Fibroblast of the conjunctiva (primary cell): Measurements from ENCODE around the gene KREMEN2.
"Not testable (repeated sequence)": the region's sequence is repeated elsewhere in the genome, so short reads cannot be mapped to it uniquely, and the experiment has no call there.

ENCODE experiments used
- DNase-seq: peaks from one replicate; pipeline ENCODE4 v3.0.0-alpha.2; 2010; ENCODE audit warnings: low read depth

The KREMEN2 gene, protein sequence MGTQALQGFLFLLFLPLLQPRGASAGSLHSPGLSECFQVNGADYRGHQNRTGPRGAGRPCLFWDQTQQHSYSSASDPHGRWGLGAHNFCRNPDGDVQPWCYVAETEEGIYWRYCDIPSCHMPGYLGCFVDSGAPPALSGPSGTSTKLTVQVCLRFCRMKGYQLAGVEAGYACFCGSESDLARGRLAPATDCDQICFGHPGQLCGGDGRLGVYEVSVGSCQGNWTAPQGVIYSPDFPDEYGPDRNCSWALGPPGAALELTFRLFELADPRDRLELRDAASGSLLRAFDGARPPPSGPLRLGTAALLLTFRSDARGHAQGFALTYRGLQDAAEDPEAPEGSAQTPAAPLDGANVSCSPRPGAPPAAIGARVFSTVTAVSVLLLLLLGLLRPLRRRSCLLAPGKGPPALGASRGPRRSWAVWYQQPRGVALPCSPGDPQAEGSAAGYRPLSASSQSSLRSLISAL

DNA sequence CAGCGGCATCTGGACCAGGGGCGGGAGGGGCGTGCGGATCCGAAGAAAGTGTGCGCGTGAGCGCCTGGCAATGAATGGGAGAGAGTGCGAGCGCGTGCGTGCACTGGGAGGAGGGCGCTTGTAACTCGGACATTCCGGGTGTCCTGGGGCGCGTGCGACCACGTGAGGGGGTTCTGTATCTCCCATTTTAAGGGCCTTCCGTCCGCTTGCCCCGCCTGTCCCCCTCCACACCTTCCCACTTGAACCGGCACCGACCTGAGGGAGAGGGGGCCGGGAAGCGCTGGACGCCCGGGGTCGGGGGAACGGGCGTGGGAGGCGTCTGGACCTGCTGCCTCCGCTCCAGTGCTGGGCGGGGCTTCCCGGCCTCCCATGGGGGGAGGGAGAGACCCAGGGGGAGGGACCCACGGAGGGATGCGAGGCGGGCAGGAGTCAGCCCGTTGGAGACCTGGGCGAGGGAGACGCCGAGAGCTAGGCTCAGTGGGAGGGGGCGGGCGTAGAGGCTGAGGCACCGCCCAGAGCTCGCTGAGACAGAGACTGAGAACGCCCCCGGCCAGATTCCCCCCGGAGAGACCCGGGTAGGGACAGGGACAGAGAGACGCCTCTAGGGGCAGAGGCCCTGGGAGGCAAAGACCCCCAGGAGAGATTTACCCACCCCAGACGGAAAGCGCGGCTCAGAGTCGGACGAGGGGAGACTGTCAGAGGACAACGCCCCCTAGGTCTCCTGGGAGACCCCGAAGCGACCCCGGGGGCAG is at the start of gene KREMEN2:
Gene KREMEN2, plus strand, starts transcription at position 553 of the 752 bp plus-strand sequence. CDS start 246 bp downstream, outside the sequence.
- DNase-seq, result no peak

DNA sequence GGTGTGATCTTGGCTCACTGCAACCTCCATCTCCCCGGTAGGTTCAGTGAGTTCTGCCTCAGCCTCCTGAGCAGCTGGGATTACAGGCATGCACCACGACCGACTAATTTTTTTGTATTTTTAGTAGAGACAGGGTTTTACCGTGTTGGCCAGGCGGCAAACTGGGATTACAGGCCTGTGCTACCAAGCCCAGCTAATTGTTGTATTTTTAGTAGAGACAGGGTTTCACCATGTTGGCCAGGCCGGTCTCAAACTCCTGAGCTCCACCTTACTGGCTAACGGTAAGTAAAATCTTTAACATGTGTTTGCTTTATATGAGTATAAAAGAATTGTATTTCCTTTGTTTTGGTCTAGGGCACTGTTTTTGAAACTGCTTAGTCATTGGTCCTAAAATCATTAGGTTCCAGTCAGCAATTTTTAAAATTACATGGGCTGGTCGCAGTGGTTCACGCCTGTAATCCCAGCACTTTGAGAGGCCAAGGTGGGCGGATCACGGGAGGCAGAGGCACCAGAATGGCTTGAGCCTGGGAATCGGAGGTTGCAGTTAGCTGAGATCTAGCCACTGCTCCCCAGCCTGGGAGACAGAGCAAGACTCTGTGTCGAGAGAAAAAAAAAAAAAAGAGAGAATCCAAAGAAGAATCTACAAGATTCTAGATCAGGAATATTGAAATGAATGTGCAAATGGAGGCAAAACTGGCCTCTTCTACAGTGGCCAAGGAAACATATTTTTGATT is 48.7 kb upstream of the KREMEN2 start:
- no peak for DNase-seq

DNA sequence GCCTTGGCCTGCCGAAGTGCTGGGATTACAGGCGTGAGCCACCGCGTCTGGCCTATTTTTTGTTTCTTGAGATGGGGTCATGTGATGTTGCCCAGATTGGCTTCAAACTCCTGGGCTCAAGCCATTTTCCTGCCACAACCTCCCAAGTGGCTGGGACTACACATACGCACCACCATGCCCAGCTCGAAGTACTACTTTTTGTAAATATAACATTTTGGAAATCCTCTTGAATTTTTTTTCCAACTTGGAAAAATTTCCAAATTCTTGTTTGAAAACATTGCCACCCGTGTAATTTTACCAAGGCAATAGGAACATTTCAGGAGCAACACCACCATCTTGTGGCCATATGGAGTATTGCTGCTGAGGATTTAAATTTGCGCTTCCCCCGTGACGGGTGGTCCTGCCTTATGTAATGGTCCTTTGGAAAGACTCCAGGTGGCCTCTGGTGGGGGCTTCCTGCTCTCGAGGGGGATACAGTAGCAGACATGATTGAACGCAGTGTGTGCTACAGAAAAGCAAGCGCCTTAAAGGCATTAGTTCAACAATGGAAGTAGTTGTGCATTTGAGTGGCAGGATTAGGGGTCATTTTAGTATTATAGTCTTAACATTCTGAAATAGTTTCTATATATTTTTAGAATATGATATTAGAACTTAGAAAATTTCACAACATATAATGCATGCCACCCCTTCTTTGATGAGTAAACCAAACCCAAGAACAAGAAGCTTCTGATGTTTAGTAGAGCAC is 44.4 kb upstream of the KREMEN2 start:
- peak; percentile 59 for DNase-seq

DNA sequence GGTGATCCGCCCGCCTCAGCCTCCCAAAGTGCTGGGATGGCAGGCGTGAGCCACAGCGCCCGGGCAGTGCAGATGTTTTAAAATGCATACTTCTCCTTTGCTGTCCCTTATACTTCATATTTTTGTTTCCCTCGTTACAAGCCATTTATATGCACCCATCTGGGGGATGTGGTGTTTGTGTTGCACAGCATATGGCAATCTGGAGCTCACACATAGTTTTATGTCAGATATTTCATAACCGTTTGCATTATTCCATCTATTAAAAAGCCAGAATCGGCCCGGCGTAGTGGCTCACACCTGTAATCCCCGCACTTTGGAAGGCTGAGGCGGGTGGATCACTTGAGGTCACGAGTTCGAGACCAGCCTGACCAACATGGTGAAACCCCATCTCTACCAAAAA is 40.6 kb upstream of the KREMEN2 start:
- DNase-seq, result no peak

DNA sequence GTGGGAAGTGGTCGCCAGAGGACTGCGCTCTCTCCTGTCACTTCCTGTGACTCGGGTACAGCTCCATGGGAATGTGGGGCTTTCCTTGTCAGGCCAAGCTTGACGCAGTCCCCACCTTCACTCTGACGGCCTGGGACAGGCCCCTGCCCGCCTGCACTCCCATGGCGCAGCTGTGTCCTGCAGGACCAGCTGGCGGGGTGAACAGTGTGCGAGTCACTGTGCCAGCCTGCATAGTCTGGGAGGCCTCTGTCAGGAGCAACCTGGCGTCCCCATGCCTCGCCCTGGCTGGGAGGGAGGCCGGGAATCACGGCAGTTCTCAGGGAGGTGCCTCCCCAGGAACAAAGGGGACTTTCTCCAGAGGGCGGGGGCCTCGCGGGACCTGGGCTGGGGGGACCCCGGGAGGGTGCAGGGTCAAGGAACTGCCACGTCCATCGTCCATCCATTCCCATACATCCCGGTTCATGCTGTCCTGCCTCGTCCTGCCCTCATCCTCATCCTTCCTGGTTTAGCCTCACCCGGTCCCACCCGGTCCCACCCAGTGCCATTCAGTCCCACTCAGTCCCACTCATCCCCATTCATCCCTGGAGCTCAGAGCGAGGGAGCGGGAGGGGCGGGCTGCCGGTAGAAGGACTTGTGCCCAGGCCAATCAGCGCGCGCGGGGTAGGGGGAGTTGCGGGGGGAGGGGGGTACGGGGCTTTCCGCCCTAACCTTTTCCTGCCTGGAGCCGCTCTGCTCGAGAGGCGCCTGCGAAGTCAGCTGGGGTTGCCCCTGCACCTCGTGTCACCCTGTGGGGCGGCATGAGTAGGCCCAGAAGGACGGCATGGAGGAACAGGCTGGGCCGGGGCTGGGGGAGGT is 38.9 kb upstream of the KREMEN2 start:
- no peak for DNase-seq

DNA sequence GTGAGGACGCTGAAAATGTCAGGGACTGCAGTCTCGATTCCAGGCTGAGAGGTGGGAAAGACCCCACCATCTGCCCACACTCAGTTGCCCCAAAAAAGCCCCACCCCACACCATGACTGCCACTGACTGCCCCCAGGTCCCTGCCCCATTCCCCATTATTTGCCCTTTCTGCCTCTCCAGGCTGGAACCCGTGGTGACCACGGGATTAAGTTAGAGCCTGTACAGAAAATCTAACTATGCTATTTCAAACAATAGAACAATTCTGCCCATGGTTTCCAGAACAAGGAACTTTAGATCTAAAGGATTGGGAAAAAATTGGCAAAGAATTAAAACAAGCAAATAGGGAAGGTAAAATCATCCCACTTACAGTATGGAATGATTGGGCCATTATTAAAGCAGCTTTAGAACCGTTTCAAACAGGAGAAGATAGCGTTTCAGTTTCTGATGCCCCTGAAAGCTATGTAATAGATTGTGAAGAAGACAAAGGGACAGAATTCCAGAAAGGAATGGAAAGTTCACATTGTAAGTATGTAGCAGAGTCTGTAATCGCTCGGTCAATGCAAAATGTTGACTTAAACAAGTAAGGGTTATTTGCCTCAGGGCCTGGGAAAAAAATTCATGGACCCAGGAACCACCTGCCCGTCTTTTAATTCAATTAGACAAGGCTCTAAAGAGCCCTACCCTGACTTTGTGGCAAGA is 38.0 kb upstream of the KREMEN2 start:
- no peak for DNase-seq

DNA sequence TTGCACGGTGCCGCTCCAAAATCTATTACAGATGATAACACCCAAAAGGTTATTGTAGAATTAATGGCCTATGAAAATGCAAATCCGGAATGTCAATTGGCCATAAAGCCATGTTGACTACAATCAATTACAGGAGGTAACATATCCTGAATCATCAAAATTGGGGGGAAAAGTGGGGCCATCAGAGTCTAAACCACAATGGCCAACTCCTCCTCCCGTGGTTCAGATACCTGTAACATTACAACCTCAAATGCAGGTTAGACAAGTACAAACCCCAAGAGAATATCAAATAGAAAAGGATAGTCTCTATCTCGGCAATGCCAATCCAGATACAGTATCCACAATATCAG is 37.5 kb upstream of the KREMEN2 start:
- no peak for DNase-seq

DNA sequence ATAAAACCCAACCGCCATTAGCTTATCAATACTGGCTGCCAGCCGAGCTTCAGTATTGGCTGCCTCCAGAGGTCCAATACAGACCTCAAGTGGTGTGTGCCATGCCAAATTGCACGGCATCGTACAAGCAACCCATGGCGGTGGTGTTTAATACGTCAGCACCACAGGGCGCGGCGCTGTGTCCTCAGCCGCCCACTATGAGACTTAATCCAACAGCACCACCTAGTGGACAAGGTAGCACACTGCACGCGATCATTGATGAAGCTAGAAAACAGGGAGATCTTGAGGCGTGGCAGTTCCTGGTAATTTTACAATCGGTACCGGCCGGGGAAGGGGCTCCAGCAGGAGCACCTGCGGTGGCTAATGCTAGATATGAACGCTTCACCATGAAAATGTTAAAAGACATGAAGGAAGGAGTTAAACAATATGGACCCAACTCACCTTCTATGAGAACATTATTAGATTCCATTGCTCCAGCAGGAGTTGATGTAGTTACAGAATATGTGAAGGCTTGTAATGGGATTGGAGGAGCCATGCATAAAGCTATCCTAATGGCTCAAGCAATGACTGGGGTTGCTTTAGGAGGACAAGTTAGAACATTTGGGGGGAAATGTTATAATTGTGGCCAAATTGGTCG is 36.9 kb upstream of the KREMEN2 start:
- peak; percentile 79 for DNase-seq

DNA sequence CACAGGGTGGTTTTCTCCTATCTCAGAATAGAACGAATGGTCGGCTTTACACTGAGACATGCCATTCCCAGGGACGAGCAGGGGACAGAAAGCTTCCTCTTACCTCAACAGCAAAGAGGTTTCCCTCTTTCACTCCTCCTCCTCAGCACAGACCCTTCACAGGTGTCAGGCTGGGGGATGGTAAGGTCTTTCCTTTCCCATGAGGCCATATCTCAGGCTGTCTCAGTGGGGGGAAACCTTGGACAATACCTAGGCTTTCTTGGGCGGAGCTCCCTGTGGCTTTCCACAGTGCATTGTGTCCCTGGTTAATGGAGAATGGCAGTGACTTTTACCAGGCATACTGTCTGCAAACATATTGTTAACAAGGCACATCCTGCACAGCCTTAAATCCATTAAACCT is 35.9 kb upstream of the KREMEN2 start:
- DNase-seq, result not testable (repeated sequence)

DNA sequence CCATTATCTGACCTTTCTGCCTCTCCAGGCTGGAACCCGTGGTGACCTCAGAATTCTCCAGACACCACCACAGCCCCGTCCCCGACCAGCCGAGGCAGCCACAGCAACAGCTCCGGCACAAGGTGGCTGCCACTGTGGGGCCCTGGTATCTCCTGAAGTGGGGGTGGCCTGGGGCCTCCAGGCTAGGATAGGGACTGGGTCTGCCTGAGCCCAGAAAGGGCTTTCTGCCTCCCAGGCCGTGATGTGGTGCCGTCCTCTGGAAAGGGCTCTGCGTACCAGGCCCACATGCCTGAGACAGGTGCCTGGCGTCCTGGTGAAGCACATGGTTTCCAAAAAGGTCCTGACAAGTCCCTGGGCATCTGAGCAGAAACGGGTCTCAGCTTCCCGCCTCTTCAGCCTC is 35.3 kb upstream of the KREMEN2 start:
- no peak for DNase-seq

DNA sequence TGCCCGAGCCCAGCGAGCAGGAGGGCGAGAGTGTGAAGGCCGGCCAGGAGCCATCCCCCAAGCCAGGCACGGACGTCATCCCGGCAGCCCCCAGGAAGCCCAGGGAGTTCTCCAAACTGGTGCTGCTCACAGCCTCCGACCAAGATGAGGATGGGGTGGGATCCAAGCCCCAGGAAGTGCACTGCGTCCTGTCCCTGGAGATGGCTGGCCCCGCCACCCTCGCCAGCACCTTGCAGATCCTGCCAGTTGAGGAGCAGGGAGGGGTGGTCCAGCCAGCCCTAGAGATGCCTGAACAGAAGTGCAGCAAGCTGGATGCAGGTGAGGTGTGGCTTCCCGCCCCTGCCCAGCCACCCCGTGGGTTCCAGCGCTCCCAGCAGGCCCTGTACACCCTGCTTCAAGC is 34.4 kb upstream of the KREMEN2 start:
- no peak for DNase-seq

DNA sequence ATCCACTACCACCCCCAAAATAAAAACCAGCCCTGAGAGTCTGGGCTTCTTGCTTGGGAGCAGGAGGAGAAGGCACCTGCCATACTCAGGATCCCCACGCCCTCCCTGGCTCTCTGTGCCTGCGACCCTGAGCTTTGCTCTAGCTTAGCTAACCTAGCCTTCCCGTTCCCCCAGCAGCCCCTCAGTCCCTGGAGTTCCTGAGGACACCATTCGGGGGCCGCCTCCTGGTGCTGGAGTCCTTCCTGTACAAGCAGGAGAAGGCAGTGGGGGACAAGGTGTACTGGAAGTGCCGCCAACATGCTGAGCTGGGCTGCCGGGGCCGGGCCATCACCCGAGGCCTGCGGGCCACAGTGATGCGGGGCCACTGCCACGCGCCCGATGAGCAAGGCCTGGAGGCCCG is 33.8 kb upstream of the KREMEN2 start:
- DNase-seq, result no peak

DNA sequence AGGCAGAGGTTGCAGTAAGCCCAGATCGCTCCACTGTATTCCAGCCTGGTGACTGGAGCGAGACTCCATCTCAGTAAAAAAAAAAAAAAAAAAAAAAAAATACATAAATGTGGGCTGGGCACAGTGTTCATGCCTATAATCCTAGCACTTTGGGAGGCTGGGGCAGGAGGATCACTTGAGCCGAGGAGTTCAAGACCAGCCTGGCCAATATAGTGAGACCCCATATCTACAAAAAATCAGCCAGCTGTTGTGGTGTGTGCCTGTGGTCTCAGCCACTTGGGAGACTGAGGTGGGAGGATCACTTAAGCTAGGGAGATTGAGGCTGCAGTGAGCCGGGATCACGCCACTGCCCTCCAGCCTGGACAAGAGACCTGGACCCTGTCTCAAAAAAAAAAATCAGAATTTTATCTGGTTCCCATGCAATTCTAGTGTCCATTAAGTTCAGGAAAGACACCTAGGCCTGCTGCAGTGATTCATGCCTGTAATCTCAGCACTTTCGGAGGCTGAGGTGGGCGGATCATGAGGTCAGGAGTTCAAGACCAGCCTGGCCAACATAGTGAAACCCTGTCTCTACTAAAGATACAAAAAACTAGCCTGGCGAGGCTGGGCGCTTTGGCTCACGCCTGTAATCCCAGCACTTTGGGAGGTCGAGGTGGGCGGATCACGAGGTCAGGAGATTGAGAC is 32.7 kb upstream of the KREMEN2 start:
- not testable (repeated sequence) for DNase-seq

DNA sequence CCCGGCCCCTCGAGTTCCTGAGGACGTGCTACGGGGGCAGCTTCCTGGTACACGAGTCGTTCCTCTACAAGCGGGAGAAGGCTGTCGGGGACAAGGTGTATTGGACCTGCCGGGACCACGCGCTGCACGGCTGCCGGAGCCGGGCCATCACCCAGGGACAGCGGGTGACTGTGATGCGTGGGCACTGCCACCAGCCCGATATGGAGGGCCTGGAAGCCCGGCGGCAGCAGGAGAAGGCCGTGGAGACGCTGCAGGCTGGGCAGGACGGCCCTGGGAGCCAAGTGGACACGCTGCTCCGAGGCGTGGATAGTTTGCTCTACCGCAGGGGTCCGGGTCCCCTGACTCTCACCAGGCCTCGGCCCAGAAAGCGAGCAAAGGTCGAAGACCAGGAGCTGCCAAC is 30.9 kb upstream of the KREMEN2 start:
- no peak for DNase-seq

DNA sequence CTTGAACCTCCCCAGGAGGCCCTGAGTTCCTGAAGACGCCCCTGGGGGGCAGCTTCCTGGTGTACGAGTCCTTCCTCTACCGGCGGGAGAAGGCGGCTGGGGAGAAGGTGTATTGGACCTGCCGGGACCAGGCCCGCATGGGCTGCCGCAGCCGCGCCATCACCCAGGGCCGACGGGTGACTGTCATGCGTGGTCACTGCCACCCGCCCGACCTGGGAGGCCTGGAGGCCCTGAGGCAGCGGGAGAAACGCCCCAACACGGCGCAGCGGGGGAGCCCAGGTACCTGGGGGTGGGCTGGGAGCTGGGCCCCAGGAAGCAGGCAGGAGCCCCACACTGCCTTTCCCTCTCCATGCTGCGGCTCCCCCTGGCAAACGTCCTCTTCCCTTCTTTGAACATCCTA is 30.4 kb upstream of the KREMEN2 start:
- no peak for DNase-seq

DNA sequence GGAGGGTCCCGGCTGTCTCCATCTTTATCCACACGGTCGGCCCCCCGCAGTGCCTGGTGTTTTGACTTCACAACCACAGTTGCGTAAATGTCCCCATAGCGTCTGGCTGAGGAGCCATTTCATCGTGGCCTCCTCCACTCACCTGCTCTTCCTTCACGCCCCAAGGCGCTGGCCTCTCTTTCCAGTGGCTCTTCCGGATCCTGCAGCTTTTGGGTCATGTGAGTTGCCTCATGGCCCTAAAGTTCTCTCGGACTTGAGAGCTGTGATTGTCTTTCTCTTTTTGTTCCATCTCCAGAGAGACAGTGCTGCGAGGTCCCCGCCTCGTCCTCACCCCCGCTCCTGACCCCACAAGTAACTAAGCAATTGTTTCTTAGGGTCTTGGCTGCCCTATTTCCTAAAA is 29.6 kb upstream of the KREMEN2 start:
- no peak for DNase-seq

DNA sequence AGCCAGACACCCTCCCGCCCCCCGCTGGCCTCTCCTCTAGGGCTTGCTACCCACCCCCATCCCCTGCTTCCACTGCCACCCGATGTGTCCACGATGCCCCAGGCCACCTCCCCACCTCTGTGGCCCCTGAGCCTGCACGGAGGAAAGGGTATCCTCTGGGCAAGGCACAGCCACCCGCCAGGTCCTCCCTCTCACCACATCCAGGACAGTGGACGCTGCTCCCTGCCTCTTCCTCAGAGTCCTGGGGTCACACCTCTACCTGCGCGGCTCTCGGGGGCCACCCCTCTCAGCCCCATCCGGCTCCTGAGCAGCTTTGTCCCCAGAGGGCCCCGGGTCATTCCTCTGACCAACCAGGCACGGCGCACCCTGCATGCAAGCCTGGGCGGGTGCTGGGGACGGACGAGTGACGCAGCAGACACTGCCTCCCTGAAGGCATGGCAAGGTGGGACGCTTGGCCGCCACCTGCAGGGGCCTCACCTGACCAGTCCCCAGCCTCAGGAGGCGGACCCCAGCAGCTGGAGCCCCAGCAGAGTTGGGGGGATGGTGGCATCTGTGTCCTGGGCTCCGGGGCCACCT is 27.6 kb upstream of the KREMEN2 start:
- no peak for DNase-seq

DNA sequence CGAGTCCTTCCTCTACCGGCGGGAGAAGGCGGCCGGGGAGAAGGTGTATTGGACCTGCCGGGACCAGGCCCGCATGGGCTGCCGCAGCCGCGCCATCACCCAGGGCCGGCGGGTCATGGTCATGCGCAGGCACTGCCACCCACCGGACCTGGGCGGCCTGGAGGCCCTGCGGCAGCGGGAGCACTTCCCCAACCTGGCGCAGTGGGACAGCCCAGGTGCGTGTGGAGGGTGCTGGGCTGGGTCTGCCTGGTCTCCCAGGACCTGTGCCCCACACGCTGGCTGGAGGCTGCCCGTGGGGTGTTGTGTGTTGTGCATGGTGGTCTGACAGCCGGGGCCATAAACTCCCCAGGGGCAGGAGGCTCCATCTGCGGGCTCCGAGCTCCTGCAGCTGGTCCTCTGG is 26.9 kb upstream of the KREMEN2 start:
- DNase-seq, result no peak

DNA sequence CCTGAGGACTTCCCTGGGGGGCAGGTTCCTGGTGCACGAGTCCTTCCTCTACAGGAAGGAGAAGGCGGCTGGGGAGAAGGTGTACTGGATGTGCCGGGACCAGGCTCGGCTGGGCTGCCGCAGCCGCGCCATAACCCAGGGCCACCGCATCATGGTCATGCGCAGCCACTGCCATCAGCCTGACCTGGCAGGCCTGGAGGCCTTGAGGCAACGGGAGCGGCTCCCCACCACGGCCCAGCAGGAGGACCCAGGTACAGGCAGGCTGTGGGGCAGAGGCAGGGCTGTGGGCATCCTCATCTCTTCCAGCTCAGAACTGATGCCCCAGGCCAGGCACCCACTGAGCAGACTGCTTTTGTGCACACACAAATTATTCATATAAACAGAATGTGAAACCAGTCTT is 25.9 kb upstream of the KREMEN2 start:
- DNase-seq, result no peak
